WI38 (cell line): ENCODE results near the gene VPS54.

Experiments
- H3K4me3 ChIP-seq: 2 replicates; pipeline ENCODE4 v1.5.1; 2011; ENCODE audit warnings: low read depth, mild to moderate bottlenecking, control low read depth, low read length
- TF ChIP-seq, protein P1 (sequence below): IDR thresholded peaks from 2 replicates; pipeline ENCODE4 v1.5.1; 2012; ENCODE audit warnings: low read depth, mild to moderate bottlenecking, control low read depth, low read length

VPS54 gene

DNA sequence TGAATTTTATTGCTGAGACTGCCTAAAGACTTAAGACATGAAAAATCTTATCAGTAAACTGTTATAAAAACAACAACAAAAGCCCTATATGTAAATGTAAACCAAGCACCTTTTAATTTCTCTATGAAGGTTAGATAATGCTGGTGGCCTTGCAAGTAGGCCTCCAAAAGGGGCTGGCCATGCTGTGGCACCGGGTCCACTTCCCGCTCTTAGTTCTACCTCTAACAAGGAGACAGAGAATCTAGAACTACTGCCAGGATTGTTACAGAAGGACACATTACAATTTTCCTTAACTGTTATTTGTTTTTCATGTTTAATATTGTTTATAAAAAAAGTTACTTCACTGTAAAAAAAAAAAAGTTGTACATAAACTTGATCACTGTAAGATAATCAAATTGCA lies 128.6 kb downstream of the VPS54 start:
- H3K4me3 ChIP-seq: no peak overlapping the region
- TF ChIP-seq, protein P1, sequence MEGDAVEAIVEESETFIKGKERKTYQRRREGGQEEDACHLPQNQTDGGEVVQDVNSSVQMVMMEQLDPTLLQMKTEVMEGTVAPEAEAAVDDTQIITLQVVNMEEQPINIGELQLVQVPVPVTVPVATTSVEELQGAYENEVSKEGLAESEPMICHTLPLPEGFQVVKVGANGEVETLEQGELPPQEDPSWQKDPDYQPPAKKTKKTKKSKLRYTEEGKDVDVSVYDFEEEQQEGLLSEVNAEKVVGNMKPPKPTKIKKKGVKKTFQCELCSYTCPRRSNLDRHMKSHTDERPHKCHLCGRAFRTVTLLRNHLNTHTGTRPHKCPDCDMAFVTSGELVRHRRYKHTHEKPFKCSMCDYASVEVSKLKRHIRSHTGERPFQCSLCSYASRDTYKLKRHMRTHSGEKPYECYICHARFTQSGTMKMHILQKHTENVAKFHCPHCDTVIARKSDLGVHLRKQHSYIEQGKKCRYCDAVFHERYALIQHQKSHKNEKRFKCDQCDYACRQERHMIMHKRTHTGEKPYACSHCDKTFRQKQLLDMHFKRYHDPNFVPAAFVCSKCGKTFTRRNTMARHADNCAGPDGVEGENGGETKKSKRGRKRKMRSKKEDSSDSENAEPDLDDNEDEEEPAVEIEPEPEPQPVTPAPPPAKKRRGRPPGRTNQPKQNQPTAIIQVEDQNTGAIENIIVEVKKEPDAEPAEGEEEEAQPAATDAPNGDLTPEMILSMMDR: no peak

DNA sequence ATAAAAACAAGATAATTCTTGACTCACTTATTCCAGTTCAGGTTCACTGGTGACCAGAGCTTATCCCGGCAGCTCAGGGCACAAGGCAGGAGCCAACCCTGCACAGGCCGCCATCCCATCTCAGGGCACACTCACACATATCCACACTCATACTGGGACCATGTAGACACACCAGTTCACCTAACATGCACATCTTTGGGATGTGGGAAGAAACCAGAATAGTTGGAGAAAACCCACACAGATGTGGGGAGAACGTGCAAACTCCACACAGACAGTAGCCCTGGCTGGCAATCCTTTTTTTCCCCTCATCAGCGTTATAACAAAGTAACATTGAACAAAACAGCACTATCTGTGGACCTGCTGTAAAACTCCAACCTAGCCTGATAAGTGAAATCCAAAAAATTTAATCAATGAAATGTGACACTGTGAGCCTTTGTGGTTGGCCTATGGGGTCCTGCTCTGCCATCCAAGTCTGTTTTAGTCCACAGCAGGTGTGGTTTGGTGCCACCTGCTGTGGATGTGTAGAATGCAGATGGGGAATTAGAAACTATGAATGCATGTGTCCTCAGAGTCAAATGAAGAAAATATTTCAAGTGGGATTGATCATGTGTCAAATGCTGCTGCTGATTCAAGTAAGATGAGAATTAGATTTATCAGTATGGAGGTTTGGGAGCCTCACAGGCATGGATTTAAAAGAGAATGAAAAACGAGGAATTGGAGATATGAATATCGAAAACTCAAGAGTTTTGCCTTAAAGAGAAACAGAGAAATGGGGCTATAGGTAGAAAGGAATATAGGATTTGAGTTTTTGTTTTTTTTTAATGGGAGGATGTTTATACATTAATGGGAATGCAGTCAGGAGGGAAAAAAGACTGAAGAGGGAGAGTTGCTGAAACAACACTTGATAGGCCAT lies 130.5 kb downstream of the VPS54 start:
- TF ChIP-seq, protein P1: peak; percentile 61

DNA sequence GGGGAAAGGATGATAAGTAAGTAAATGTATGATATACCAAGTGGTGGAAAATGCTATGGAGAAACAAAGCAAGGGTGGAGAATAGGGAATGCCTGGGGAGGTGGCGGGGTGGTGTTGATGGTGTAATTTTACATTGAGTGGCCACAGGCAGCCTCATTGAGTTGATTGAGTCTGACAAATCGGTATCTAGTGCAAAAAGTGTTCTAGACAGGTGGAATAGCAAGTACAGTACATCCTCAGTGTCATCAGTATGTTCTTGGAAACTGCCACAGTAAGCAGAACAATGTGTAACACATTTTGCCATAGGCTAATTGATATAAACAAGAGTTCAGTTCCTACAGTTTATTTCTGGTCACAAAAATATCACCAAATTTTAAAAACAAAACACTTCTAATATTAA lies 131.2 kb downstream of the VPS54 start:
- TF ChIP-seq, protein P1: no peak

More for the DNA sequence above, 130.5 kb downstream of the VPS54 start:
- H3K4me3 ChIP-seq: no peak overlapping the region

DNA sequence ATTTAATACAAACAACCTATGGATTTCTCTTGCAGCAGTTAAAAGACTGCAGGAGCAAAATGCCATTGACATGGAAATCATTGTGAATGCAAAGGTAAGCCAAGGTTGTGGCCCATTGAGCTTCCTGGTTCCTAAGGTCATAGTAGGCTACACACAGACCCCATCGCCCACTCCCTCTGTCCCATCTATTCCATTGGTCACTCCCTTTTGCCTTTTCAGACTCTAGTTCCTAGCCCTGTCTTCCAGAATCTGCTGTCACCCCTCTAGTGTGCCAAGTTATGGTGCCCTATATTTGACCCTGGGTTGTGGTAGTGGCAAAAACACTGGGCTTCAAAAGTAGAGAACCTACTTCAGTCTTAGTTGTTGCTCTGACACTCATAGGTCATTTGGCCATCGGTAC lies 132.8 kb downstream of the VPS54 start:
- TF ChIP-seq, protein P1: no peak
- H3K4me3 ChIP-seq: no peak overlapping the region

More for the DNA sequence above, 131.2 kb downstream of the VPS54 start:
- H3K4me3 ChIP-seq: no peak overlapping the region

DNA sequence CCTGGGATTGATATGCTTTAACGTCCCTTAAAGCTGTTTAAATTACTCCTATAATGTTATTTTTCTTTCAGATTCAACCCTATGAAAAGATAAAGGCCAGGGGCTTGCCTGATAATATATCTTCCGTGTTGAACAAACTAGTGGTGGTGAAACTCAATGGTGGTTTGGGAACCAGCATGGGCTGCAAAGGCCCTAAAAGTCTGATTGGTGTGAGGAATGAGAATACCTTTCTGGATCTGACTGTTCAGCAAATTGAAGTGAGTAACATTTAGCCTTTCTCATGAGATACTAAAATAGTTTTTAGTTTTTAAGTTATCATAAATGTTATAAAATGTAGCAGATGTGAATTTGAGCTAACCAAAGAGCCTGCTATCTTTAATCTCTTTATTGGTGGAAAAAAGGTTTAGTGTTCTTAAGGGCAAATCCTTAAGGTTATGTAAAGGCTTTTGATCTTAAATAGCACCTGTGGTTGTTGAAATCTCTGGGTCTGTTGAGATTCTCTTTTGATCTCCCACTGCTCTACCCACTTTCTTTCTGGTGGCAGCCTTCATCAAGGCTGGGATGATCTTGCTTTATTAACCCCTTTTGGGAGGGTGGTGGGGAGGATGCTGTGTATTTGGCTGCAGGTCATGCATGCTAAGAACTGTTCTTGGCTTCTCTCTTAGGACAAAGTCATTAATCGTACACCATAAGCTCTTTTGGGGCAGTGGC lies 136.7 kb downstream of the VPS54 start:
- TF ChIP-seq, protein P1: no peak
- H3K4me3 ChIP-seq: no peak overlapping the region

DNA sequence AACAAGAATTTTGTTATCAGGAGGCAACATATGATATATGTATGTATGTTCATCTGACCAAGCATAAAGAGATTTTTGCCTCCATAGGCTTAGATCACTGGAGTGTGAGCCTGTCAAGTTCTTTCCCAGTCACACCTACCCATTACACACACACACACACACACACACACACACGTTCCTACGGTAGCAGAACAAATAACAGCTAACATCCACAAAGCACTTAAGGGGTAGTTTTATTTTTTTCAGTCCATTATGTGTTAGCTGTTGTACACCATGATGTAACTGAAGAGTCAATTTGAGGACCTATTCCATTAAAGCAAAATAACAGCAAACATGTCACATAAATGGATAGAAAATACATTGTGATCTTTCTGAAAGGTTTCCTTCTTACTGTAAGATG lies 138.0 kb downstream of the VPS54 start:
- TF ChIP-seq, protein P1: no peak
- H3K4me3 ChIP-seq: no peak overlapping the region

DNA sequence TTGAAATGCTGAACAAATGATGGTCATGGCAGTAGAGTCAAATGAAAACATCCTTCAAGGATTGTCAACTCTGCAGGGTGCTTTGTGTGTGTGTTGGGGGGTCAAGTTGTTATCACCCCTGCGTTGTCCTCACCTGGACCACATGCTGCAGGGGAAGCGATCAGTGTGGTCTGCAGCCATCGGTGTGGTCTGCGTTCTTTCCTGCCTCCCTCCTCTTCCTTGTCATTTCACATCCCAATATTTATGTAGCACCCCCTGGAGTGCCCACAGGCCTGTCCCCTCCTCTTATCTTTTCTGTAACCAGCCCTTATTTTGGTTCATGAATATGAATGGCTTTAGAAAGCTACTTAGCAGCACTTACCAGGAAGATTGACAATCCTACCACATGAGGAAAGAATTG lies 138.6 kb downstream of the VPS54 start:
- TF ChIP-seq, protein P1: no peak
- no peak overlapping the region for H3K4me3 ChIP-seq
